GM18517 (cell line): ENCODE data around the gene SLC12A1.
A peak's percentile ranks its signal among the peaks of the same experiment; 100 is the strongest.

Source experiments
- ATAC-seq: cut with Tn5 transposase; IDR thresholded peaks from one replicate; pipeline ENCODE4 v1.9.1; 2021; ENCODE audit warnings: mild to moderate bottlenecking, moderate library complexity; ENCODE audit not compliant: unreplicated experiment

The SLC12A1 gene

GRCh38 chr15:48343865-48344264 lies 137.8 kb downstream of the SLC12A1 start:
- no peak for ATAC-seq

GRCh38 chr15:48345516-48345915 lies 139.4 kb downstream of the SLC12A1 start:
- ATAC-seq: no peak

- ATAC-seq: peak; percentile 82
Observed at GRCh38 chr15:48352474-48353072, 146.5 kb downstream of the SLC12A1 start.
